Skeletal muscle cell (primary cell): Measurements from ENCODE around the gene WWOX.

Experiments used
- DNase-seq: peaks from one replicate; pipeline ENCODE4 v3.0.0-alpha.2; 2010; ENCODE audit warnings: low read depth
- H3K4me3 ChIP-seq: 2 replicates; pipeline ENCODE4 v1.5.1; 2011; ENCODE audit warnings: low read depth, mild to moderate bottlenecking, control low read depth, low read length, moderate library complexity

The WWOX gene

GRCh38 chr16:78183437-78184237 is 84.2 kb downstream of the WWOX start:
- no peak overlapping the region for H3K4me3 ChIP-seq
- DNase-seq = no peak

DNA sequence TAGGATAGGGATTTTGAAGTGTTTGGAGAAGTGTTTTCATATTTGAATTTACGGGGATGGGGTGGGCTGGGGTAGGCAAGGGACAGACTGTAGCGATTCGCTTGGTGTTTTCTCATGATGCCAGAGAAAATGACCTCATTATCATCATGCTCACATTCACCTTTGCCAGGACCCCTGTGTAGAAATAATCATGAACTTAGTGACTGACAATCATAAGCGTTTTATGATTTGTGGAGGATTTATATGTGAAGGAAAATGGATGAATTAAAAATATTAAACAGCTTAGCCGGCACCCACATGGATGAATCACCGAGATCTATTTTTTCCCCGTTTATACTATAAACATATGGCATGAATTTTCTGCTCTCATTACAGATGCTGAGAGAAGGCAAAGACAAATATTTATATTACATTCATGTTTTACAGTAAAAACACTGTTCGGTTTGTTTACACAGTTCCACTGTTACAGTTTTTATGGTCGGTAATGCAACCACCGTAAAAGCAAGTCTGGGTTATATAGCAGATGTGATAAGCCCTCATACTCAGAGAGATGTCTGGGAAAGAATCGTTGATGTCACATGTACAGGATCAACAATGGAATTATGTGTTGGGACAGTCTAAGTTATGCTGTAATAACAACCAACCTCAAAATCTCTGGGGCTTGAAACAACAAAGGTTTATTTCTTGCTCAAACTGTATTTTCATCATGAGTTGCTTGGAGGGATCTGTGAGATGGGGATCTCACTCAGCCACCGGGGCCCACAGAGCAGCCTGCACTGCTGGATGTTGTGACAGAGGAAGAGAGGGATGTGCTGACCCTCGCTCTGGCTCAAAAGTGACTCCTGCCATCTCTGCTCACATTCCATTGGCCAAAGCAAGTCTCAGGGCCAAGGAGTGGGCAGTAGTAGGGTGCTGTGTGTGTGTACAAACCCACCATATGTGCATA is 85.1 kb downstream of the WWOX start:
- no peak for DNase-seq
- H3K4me3 ChIP-seq = no peak overlapping the region

DNA sequence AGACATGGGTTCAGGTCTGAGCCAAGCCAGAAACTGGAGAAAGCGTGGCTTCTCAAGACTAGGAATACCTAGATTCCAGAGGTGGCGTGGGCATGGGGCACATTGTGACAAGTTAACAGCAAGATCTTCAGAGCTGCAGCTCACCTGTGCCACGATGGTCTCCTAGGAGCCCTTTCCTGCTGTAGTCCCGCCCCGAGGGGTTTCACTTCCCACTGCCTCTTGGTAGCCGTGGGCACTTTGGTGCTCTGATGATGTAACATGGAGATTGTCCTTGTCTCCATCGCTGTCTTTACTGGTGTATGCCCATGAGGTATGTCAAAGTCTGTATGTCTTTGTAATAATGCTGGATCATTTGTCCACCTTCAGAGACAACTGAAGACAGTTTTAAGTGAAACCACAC is 89.7 kb downstream of the WWOX start:
- H3K4me3 ChIP-seq = no peak overlapping the region
- no peak for DNase-seq

DNA sequence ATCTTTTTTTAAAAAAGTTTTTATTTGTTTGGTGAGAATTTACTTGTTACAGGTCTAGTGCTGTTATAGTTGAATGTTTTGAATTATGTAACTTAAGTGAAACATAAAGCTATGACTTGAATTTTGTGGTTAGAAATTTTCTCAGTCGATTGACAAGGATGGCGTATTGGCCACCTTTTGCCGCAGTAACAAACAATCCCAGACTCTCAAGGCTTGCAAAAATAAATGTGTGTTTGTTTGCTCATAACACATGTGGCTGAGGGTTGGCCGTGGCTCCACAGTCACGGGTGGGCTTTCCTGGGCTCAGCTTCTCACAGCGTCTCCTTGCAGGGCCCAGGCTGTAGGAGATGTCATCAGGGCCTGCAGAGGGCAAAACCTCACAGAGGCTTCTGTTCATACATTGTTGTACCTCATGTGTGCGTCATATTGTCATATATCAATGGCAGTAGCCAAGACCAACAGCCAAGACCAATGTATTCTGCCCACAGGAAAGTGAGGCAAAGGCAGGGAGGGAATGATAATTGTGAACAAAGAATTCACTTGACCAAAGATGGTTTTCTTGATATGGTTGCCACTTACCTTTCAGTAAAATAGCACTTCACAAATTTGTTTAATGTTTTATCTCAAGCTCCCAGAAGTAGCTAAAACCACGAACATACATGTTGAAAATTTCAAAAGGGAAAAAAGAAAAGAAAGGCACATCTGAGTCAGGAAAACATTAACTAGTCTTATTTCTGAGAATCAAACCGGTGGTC is 93.5 kb downstream of the WWOX start:
- DNase-seq = no peak
- no peak overlapping the region for H3K4me3 ChIP-seq

- DNase-seq = no peak
- no peak overlapping the region for H3K4me3 ChIP-seq
These were observed 95.5 kb downstream of the WWOX start for GRCh38 chr16:78194948-78195347.

DNA sequence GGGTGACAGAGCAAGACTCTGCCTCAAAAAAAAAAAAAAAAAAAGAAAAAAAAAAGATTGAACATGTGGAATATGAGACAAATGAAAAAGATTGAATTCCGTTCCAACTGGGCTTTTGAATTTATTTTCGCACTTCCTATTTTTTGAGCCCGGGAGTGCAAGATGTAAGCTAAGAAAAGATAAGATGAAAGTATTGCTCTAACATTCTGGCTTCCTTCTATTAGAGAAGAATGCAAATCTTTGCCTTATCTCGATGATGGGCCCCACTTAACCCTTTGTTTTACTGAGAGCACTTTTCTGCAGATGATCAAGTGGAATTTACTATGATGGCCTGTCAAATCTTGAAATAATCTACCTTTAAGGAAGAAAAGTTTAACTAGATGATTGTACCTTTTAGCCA is 96.3 kb downstream of the WWOX start:
- no peak for DNase-seq
- no peak overlapping the region for H3K4me3 ChIP-seq

GRCh38 chr16:78196502-78196901 is 97.0 kb downstream of the WWOX start:
- H3K4me3 ChIP-seq = no peak overlapping the region
- no peak for DNase-seq

DNA sequence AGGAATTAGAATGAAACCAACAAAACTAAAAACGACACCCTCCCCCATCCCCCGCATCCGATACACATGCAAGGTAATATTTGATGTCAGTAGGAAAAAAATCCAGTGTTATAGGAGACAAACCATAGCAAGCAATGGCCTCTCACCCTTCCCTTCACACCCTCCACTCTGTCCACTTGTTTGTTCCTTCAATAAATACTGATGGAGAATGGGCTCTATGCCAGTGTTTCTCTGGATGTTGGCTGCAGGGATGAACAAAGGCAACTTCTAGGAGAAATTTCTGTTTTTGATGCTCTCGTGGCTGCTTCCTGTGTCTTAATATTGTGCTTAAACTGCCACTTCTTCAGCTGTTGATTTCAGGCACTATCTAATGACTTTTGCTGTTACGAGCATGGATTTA is 98.8 kb downstream of the WWOX start:
- no peak overlapping the region for H3K4me3 ChIP-seq
- no peak for DNase-seq

DNA sequence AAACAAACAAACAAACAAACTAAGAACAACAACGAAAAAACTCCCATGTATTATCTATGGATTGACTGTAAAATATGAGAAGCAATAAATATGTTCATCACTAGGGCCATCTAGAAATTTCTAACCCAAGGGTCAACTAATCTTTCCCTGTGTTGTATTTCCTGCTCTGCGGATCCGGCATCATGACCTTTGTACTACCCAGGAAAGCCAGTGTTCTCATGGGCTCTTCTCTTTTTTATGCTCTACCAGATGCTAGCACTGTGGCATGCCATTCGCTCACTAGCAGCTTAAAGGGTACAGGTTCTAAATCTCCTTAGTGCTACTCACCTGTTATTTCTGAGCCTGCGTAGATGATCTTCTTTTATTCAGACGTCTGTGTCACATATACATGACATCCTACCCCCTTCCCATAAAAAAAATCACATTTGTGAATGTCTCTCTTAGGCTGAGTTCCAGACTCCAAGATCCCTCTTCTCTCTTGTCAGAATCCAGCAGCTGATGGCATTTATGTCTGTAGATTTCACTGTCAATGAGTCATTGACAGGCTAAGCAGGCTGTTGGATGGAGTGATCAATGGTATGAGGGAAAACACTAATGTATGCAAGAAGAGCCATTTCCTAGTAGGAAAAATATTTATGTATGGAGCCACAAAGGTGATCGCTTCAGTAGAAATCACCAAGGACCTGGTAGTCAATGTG is 100.0 kb downstream of the WWOX start:
- H3K4me3 ChIP-seq = no peak overlapping the region
- DNase-seq = no peak

DNA sequence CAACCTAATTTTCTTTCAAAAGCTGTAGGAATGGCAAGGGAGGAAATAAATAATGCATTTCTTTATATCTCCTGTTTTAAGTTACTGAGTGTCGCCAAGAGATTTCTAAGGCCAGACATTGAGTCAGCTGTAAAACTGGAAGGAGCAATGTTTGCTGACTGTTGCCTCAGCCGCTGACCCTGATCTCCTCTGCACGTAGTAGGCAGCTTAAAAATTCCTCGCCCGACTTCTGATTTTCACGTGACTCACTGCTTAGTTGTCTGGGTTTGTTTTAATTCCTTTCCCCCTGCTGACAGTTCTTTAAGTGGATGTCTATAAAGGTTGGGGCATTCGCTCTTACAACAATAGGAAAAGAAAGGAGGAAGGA is 100.6 kb downstream of the WWOX start:
- no peak for DNase-seq

DNA sequence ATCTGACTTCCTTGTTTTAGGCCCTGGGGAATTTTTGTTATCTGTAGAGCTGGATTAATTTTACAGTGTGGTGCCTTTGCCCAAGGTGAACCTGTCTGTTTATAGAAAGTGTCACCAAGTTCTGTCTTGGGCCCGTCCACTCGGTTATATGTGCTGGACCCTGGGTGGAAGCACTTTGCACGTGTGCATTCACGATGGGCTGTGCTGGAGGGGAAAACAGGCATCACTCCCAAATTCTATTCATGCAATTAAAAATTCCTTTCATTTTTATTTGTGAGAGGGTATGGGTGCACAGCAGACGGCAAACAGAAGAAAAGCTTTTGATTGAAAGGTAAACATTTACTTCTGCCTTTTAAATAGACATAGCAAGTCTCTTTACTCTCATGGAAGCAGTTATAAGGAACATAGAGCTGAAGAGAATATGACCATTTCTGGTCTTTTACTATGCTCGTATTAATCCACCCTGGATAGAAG is 101.2 kb downstream of the WWOX start:
- no peak for DNase-seq
- H3K4me3 ChIP-seq = no peak overlapping the region

More for the DNA sequence above, 100.6 kb downstream of the WWOX start:
- no peak overlapping the region for H3K4me3 ChIP-seq

DNA sequence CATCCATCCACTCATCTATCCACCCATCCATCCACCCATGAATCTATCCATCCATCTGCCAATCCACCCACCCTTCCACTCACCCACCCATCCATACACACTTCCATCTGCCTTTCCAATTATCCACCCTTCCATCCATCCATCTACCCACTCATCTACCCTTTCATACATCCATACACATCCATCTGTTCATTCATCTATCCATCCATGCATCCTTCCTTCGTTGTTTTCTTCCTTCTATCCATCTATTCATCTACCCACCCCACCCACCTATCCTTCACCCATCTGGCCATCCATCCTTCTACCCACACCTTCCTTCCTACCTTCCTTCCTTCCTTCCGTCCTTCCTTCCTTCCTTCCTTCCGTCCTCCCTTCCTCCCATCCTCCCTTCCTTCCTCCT is 106.1 kb downstream of the WWOX start:
- no peak overlapping the region for H3K4me3 ChIP-seq
- no peak for DNase-seq

DNA sequence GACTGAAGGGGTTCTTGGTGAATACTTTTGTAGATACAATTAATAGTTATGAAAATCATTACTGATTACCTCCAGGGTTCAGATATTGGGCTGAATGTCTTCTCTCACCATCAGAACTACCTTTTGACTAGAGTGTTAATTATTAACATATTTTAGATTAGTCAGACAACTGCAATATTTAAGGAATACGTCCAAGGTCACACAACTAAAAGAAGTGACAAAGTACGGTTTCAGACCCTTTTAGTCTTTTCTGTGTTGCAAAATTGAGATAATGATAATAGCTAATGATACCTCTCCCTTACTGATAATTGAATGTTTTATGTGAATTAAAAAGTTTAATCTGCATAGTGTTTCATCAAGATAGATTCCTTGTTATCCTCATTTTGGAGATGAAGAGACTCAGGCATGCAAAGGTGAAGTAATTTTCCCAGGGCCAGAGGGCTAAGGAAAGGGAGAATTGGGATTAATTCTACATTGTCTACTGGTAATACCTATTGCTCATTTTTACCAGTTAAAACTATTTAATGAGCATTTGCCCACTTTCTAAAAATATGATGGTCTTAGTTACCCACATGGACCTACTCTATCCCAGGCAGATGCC is 107.3 kb downstream of the WWOX start:
- H3K4me3 ChIP-seq = no peak overlapping the region
- DNase-seq = no peak

- no peak overlapping the region for H3K4me3 ChIP-seq
- DNase-seq = no peak
These were observed 110.7 kb downstream of the WWOX start for GRCh38 chr16:78209951-78210661.

DNA sequence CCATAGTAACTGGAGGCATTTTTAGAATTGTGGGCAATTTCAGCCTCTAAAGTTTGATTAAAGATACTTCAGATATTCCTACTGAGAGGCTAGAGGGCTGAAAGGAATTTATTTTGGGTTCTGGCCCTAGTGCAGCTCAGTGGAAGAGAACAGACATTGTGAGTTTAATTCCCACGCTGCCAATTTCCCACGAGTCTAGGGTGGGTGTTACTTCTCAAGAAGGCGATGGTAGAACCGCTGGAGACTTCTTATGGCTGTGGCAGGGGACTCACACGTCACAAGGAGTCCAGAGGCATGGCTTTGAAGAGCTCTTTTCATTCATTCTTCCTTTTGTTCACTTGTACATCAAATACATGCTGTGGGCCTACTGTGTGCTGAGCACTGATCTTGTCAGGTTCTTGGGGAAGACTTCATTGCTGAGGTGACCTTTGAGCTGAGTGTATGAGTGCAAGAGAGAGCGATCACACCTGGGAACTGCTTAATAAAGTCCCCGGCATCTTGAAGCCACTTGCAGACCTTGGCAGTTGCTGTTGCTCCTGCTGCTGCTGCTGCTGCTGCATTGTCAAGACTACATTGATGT is 111.7 kb downstream of the WWOX start:
- H3K4me3 ChIP-seq = no peak overlapping the region
- DNase-seq = no peak

GRCh38 chr16:78211946-78212345 is 112.5 kb downstream of the WWOX start:
- no peak overlapping the region for H3K4me3 ChIP-seq
- DNase-seq = no peak

DNA sequence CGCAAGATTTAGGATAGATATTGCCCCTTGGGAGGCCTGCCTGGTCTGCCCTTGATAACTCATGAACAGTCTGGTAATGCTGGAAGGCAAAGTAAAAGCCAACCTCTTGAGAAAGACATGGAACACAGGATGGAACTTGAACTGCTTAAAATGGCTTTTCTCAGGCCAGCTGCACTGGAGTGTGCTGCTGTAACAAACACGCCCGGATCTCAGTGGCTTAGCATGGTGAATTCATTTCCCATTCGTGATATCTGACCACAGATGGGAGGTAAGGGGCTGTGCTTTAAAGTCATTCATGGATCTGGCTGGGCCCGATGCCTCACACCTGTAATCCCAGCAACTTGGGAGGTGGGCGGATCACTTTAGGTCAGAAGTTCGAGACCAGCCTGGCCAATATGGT is 113.2 kb downstream of the WWOX start:
- DNase-seq = no peak
- H3K4me3 ChIP-seq = no peak overlapping the region

DNA sequence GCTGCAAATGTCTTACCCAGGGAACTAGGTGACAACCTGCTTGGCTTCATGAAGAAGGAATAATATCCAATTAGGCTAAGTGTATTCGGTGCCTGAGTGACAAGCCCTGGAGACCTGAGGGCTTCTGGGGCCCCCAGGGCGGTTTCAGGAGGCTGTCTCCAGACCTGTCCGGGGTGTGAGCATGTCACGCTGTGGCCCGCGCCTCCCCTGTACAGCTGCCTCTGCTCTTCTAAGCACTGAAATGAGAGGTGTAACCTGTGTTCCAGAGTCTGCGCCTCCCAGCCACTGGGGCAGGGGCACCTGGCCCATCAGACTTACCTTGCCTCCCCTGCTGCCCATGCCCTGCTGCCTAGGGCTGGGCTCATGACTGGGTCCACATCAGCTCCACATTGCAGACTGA is 114.3 kb downstream of the WWOX start:
- no peak overlapping the region for H3K4me3 ChIP-seq
- no peak for DNase-seq
